HG02763 (cell line): ENCODE results near the gene PRDM16.
"Not testable (repeated sequence)": the region's sequence is repeated elsewhere in the genome, so short reads cannot be mapped to it uniquely, and the experiment has no call there.

Source experiments
- ATAC-seq: cut with Tn5 transposase; IDR thresholded peaks from one replicate; pipeline ENCODE4 v1.9.1; 2021; ENCODE audit warnings: mild to moderate bottlenecking, moderate library complexity; ENCODE audit not compliant: unreplicated experiment

PRDM16 gene

DNA sequence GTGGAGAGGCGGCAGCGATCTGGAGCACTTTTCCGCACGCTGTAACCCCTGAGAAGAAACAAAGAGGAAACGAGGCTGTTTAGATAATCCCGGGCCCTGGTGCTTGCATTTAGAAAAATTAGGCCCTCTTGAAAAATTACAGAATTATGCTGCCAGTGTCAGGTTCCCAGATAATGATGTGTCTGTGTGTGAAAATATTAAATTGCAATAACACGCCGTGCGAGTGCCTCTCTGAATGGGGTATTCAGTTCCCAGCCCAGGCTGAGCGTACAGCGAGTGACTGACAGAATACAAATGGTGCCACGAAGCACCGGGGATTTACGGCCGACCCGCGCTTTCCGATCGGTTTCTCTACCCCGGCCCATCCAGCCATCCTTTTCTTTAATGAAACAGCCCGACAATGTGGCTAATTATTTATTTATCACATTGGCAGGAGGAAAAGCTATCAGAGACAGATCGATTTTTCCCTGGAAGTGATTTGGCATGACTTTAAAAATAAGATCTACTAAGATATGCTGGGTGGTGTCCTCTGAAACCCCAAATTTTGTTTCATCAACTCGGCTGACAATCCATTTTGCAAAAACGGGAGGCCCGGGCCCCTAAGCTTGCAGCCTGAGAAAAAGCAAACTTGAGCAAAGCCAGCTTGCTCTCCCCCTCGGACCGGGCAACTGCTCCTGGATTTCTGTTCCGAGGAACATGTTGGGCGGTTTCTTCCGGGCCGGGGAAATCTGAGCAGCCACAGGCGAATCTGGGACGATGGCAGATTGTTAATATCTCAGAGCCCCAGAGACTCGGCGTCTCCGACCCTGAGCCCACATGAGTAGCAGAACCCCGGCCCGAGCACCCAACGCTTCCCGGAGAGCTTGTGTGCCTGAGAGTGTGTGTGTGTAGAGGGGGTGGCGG lies 11.3 kb downstream of the PRDM16 start:
- no peak for ATAC-seq

DNA sequence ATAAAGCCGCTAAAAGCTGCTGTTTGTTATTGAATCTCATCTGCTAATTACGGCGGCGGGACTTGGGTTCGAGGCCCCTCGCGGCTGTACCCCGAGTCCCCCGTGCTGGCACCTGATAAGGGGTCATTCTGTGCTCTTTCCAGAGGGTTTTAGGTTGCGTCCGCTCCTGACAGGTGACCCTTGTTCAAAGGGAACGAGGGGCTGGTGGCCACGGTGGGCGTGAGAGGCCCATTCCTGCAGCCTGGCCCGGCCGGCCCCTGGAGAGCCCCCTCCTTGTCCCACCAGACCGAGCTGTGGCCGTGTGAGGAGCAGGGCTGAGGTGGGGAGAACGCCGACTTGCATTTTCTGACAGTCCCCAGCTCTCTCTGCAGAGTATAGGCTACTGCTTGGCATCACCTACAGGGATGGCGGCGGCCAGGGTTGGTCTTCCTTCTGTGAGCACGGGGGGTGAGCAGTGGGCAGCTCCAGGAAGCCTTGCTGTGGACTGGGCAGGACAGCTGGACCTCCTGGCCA lies 12.2 kb downstream of the PRDM16 start:
- no peak for ATAC-seq

DNA sequence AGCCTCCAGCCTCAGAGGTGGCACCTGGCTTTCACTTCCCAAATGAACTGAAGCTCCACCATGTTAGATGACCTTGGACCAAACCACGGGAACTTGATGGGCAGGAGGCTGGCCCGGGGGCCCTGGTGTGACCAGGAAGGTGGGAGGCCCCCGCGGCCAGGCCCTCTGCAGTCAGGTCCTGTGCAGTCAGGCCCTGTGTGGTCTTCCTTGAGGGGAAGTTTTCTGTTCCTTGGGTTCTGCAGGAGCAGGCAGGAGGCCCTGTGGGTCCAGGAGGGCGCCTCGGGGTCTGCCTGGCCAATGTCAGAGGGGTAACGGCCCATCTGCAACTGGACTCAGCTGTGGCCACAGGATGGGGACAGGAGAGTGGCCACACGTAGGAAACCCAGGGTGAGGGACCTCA lies 13.0 kb downstream of the PRDM16 start:
- ATAC-seq = no peak

DNA sequence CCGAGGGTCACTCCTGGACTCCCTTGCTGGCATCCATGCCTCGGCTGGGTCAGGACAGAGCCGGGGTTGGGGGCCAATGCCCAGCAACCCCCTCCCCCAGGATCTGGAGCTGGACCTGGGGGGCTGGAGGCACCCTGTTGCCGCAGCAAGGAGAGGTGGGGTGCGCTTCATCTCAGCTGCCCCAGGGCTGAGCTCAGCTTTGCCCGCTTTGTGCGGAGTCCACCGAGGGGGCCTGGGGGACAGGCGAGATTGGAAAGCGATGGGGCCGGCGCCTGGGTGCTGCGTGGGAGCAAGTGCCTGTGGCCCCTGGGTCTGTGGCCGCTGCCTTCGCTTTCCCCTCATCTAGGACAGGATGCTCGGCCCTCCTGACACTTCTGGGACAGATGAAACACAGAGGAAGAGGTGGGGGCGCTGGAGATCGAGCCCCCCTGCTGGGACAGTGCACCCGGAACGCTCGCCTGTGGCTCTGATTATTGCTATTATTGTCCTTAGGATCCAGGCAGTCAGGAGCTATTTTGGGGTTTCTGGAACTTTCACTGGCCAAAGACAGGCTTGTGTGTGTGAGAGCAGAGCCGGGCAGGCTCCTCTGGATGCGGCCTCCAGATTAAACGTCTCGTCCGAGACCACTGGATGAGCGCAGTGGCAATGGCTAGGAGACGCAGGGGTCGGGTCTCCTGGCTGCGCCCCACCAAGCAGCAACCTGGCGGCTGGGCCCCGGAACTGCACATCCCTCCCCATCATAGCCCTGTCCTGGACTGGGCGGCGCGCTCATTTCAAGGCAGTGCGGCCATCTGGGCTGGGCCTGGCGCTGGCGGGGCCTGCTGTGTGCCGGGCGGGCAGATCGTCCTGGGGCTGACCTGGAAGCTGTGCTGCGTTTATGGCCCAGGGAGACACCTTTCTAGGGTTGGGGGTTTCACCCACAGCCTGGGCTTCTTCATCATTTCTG lies 13.8 kb downstream of the PRDM16 start:
- no peak for ATAC-seq

DNA sequence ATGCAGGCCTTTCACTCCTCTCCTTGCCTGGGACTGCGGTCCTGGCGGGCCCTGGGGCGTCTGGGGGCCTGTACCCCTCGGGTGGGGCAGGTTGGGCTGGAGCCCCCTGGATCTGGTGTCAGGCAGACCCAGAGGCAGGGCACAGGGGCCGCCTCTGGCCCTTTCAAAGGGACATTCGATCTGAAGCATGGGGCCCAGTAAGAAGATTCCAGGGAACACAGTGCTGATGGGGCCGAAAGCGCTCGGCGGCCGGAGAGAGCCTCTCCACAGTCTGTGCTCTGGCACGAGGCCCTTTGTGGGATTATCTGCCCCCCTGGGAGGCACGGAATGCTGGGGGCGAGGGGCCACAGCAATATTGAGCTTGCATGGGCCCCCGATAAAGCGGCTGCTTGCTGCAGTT lies 15.2 kb downstream of the PRDM16 start:
- ATAC-seq = no peak

DNA sequence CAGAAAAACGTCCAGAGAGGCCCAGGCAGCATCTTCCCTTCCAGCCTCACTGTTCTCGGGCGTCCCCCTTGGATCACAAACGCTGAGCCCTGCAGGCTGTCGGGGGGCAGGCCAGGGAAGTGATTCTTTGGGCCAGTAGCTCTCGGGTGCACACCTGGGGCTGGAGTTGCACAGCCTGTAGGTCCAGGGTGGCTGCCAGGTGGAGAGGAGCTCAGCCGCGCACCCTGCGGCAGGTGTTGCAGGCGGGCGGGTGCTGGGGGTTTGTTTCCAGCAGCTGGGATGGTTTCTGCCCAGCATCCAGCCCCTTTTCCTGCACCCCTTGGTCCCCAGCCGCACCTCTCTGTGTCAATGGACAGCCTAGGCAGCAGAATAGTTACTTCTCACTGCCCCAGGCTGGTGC lies 15.7 kb downstream of the PRDM16 start:
- ATAC-seq = no peak

DNA sequence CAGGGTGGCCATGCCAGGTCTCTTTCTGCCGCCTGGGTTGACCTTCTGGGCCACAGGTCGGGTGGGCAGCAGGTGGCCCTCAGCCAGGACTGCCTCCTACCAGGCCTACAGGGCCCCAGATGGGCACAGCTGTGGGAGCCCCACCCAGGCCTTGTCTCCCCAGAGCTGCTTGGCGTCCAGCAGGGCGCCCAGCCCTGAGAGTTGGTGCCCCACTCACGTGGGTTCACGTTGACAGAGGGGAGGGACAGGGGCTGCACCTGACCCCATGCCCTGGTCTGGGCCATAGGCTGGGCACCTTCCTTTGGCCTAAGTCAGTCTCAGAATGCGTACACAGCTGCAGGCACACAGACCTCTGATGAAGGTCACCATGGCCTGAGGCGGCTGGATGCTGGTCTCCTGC lies 16.7 kb downstream of the PRDM16 start:
- no peak for ATAC-seq

DNA sequence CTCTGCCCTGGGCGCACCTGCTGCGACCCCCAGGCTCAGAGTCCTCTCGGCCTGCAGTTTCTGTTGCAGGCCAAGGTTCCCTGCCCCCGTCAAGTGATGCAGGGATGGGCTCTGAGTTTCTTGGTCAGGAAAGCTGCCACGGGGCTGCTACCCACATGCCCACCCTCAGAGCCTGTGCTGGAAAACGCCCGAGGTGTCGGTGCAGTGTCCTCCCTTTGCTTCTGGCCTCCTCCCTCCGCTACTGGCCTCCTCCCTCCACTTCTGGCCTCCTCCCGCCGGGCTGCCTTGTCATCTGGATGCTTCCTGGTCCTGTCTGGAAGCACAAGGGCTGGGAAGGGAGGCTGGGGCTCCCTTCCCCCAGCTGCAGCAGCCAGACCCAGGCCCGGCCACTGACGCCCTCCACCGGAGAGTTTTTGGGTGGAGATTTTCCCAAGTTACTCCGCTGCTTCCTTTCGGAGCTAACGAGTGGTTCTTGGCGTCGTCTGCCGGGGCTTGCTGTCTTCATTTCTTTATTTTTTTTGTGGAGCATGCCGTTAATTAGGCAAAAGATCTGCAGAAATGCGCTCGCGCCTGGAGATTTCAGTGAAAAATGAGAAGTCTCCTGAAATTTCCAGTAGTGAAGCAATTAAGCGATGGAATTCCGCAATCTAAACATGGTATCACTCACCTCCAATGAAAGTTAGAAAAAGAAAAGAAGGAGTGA lies 17.4 kb downstream of the PRDM16 start:
- ATAC-seq = no peak

DNA sequence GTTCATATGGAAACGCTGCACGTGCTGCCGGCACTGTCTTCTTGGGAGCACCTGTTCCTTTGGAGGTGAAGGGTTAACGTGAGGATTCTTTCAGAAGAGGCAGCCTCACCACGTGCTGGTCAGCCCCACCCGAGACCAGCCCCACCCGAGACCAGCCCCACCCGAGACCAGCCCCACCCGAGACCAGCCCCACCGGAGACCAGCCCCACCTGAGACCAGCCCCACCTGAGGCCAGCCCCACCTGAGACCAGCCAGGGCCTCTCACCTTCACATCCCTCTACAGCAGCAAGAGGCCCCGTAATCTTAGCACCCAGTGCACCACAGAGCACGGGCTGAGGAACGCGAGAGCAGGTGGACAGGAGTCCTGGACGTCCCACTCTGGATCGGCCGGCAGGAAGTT lies 18.0 kb downstream of the PRDM16 start:
- ATAC-seq = no peak

DNA sequence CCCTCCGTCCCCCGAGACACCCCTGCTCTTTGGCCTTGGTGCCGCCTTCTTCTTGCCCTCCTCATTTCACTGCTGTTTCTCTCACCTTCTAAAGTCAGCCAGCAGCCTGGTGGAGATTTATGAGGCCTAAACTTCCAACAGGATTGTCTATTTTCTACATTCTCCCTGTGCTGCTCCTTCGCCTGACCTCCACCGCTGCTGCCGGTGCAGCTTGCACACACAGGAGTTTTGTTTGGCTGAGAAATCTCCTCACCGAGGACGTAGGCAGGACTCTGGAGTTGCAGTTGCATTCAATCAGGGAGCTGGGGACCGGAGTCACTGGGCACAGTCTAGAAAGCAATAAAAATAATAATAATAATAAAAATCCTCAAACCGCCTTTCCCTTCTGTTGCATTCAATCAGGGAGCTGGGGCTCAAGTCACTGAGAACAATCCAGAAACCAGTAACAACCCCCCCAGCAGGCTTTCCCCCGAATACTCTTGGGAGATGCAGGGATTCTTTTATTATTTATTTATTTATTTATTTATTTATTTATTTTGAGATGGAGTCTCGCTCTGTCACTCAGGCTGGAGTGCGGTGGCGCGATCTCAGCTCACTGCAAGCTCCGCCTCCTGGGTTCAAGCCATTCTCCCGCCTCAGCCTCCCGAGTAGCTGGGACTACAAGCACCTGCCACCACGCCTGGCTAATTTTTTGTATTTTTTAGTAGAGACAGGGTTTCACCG lies 19.1 kb downstream of the PRDM16 start:
- not testable (repeated sequence) for ATAC-seq

DNA sequence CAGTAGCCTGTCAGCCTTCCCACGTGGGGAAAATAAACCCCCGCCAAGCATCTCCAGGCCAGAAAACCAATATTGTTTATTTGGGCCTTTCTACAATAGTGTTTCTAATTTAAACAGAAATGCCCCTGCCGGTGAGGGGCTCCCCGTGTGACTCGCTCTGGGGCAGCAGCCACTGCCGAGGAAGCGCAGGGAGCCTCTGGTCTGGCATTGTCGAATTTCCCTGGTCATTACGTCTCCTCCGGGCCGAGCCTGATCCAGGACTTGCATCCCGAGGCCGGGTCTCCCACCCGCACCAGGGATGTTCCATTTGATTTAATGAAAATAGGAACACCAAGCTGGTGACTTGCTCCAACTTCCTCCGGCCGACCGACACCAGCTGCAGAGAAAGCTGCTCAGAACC lies 20.5 kb downstream of the PRDM16 start:
- no peak for ATAC-seq

DNA sequence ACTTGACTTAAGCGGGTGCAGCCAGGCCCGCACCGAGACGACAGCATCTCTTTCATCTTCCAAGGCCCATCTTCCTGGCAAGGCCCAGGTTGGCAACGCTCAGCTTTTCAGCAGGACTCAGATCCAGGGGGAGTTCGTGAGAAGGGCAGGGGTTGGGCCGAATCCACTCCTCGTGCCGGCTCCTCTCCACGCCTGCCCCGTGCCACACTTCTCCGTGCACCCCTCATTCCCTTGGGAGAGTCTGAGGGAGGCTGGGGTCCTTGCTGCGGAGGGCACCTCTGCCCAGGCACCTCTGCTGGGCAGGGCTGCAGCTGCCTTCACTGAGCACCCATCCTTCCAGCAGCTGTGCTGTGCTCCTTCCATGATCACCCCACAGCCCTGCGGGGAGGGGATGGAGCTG lies 22.3 kb downstream of the PRDM16 start:
- no peak for ATAC-seq

DNA sequence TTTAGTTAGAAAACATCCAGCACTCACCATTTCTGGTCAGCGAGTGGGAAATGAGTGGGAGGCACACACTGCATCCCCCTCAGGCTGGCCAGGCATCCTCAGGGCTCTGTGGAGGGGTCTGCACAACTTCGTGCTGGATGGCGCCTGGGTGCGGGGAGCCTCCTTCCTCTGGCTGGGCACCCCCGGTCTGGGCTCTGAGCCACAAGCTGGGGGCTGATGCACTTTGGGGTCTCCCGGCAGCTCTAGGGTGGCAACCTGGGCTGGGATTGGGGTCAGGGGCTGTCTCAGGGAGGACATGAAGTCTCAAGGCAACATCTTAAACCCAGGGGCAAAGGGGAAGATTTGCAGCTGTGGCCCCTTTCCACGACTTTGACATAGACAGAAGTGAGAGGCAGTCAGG lies 23.5 kb downstream of the PRDM16 start:
- no peak for ATAC-seq

DNA sequence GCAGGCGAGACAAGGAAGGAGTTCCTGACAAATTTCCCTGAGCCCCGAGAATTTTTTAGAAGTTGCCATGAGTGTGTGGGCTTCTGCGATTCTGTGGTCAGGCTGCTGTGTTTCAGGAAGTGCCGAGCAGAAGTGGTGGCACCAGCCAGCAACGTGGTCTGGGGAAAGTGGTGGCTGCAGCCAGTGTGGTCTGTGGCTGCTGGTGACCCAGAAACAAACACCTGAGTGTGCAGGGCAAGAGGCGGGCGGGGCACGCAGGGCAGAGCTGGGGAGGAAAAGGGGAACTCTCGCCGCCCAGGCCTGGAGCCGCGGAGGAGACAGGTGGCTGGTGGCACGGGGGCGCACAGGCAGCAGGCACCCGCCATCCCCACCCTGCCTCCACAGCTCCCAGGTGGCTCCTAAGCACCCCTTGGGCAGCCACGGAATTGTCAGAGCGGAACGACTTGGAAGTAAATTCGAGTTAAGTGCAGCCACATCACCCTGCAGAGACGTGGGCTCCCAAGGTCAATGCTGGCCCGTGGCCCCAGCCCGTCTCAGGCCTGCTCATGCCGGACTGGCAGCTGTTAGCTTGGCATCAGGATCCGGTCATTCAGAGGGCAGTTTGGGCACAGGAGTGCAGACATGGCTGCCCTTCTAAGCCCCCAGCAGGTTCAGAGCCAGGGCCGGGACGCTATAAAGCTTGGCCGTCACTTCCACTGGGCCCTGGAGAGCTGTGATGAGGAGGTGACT lies 25.1 kb downstream of the PRDM16 start:
- ATAC-seq = no peak

DNA sequence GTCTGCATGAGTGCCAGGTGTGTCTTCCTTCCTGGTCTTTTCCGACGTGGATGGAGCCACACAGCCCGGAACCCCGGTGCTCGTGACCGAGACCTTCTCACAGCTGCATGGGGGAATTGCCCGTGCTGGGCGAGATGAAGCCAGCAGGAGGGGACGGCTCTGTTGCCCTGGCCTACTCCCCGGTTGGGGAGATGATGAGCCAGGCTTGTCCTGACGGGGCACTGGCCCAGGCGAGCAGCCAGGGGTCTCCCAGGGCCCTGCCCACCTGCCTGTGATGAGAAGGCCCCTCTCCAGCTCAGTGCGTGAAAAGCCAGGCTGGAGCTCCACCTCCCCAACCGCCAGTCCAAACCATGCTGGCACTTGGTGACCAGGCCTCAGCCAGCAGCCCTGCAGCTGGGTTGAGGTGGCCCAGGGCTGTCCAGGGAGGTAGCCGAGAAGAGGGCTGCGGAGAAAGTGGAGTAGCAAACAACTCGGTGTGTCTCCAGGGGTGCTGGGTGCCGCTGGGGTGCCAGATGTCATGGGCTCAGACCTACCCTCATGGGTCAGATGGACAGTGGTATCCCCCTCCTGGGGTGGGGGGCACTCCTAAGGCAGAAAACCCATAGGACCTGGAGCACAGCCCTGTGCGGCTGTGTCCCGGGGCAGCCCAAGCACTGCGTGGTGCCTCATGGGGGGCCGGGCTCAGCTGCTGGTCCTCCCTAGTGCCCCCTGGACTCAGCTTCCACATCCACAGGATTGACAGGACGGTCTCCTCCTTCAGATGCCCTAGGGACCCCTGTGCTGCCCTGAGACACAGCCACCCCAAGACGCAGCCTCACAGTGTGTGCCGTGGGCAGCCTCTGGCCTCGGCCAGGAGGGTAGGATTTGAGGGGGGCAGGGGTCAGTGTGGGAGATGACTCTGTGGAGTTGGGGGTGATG lies 26.1 kb downstream of the PRDM16 start:
- ATAC-seq = no peak

DNA sequence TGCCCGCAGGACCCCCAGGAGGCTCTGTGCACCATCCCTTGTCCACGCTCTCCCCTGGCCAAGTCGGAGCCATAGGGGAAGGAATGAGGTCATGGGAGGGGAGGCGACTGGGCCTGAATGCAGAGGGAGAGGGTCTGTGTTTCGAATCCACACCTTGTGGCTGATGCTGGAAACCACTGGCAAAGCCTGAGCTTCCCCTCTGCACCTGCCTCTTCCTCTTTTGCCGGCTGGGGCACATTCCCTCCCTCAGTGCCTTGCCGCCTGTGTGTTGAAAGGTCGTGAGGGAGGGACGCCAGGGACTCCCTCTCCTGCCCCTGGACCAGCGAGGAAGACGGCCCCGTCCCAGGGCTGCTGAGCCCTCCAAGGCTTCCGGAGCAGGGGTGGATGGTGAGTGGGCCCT lies 27.3 kb downstream of the PRDM16 start:
- no peak for ATAC-seq

DNA sequence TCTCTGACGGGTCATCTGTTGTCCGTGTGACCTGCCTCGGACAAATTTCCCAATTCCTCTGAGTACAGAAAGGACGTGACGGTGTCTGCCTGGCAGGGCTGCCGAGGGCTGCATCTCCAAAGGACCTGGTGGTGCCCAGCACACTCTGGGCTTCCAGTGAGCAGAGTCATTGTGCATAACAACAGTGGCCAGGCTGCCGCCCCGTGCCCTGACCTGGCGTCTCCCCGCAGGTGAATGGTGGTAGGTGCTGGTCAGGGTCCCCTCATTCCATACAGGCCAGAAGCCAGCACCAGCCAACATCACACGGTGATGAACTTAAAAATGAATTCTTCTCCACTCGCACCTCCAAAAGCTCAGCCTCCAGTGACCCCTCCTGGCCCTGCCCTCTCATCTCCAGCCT lies 28.2 kb downstream of the PRDM16 start:
- ATAC-seq = no peak

DNA sequence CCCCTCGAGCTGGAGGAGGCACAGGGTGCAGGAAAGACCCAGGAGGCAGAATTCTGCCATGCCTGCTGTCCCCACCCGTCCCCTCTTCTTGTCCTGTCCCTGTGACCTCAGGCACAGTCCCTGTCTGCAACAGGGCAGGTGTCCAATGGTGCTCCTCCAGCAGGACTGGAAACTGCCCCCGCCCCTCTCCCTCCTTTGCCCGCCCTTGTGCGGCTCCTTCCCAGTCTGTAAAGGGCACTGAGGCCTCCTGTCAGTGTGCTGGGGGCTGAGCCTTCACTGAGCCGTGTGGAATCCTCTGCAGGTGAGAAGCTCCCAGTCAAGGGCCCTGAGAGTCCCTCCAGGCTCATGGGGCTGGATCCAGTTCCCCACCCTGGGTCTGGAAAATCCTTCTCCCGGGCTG lies 28.9 kb downstream of the PRDM16 start:
- no peak for ATAC-seq

DNA sequence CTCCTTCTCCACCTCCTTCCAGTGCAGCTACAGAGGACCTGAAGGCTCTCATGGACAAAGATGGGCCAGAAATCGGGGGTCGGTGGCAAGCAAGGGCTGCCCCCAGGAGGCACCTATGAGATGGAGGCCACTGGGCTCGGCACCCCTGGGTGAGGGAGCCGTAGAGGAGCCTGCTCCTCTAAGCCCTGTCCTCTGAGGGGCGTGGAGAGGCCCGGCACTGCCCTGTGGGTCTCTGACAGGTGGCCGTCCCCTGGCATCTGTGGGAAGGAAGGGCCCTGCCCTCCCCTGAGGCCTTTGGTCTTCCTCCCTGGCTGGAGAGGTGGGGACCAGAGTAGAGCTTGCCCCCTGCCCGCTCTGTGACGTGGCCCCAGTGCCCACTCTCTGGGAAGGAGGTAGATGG lies 30.9 kb downstream of the PRDM16 start:
- no peak for ATAC-seq
